Stomach (tissue), 9 donors: ENCODE measurements around the gene DCAF11. TPM values are rescaled to one million over a fixed set of nuclear protein-coding genes. Genes with fewer than 3 reads are reported as not detected.
A peak's percentile ranks its signal among the peaks of the same experiment; 100 is the strongest.

Experiments used
- DNase-seq, 2 donors: peaks; one replicate each; pipeline versions ENCODE4 v3.0.0 to v3.0.0-alpha.2; 2013 to 2019
- H3K27ac ChIP-seq, 5 donors: fragments of 200-600 bp in 4 of 5; sonication (generic) in 4 of 5; one replicate each; pipeline ENCODE4 v1.5.1; 2013 to 2019; ENCODE audit warnings: mild to moderate bottlenecking in 1 of 5, moderate library complexity in 1 of 5
- H3K27me3 ChIP-seq, 3 donors: fragments of 200-600 bp; sonication (generic); one replicate each; pipeline ENCODE4 v1.5.1; 2017 to 2019; ENCODE audit warnings: mixed run types in 1 of 3
- H3K36me3 ChIP-seq, 4 donors: fragments of 200-600 bp; sonication (generic); 1 replicate in 3 of 4; 2 replicates in 1 of 4; pipeline ENCODE4 v1.5.1; 2016 to 2019
- H3K4me1 ChIP-seq, 4 donors: fragments of 200-600 bp; sonication (generic); one replicate each; pipeline ENCODE4 v1.5.1; 2016 to 2019
- H3K4me3 ChIP-seq, 4 donors: fragments of 200-600 bp; sonication (generic) in 3 of 4; one replicate each; pipeline ENCODE4 v1.5.1; 2016 to 2019; ENCODE audit warnings: mild to moderate bottlenecking in 1 of 4
- H3K9me3 ChIP-seq, 4 donors: fragments of 200-600 bp; sonication (generic); one replicate each; pipeline ENCODE4 v1.5.1; 2016 to 2019
- CTCF ChIP-seq, 7 experiments: fragments of 450-650 bp in 4 of 7; fragments of 200-600 bp in 3 of 7; sonication (generic) in 3 of 7; IDR thresholded peaks; one replicate each; pipeline ENCODE4 v1.5.1; 2016 to 2019; ENCODE audit warnings: antibody characterized with exemption in 7 of 7, control low read depth in 2 of 7, mild to moderate bottlenecking in 1 of 7
- EP300 ChIP-seq: sonication (generic); formaldehyde crosslinking; IDR thresholded peaks from one replicate; pipeline ENCODE4 v1.6.1; 2017; ENCODE audit warnings: antibody characterized with exemption
- POLR2A ChIP-seq, 4 donors: fragments of 450-650 bp; IDR thresholded peaks; one replicate each; pipeline ENCODE4 v1.6.1; 2016; ENCODE audit warnings: antibody characterized with exemption in 4 of 4, control low read depth in 2 of 4, mild to moderate bottlenecking in 1 of 4, moderate library complexity in 1 of 4
- POLR2AphosphoS5 ChIP-seq, 3 donors: sonication (generic); formaldehyde crosslinking; IDR thresholded peaks; one replicate each; pipeline ENCODE4 v1.6.1; 2016; ENCODE audit warnings: antibody characterized with exemption in 3 of 3
- WGBS, 5 donors: extraction: QIAGEN DNeasy Blood & Tissue Kit in 3 of 5; methylation state at CpG; one replicate each; pipeline versions ENCODE4 v1.1.5 to v1.1.7; 2013 to 2018; 5-methylcytosine and 5-hydroxymethylcytosine counted together
- intact Hi-C: fragments of 100-400 bp; cut with DNase I; formaldehyde crosslinking; loops from one replicate; pipeline ENCODE4 v1.15.1; 2023; ENCODE audit warnings: low total_unique reads
- polyA plus RNA-seq, 3 donors: library from polyadenylated mRNA; stranded (reverse); fragments of 200-250 nt; gene quantifications; one replicate each; pipeline ENCODE4 v1.2.3, GENCODE V29; 2013
- total RNA-seq, 5 donors: library from RNA; depleted of rRNA; stranded (reverse); fragments of >200 nt; gene quantifications; one replicate each; pipeline versions ENCODE4 v1.1.0 to v1.2.3, GENCODE V29; 2014 to 2016
- donor health status: healthy with polysubstance abuse.
- donor health status: Bipolar disorder and iron deficiency.
- donor health status: healthy.

The DCAF11 gene
- total and polyA plus RNA-seq, 8 donors: 27.7 to 396 (median 65.4) TPM

GRCh38 chr14:24072436-24072835, 42.1 kb upstream of the DCAF11 start:
- no peaks in the 10 kb centered on the region for H3K9me3 ChIP-seq
- WGBS, 5 donors: 27 to 52% (median 43%) methylated on average over 5 to 7 of the region's 7 CpGs
- H3K27ac ChIP-seq: no peak overlapping the region
- H3K4me3 ChIP-seq: no peak overlapping the region
- TF ChIP-seq CTCF (IDR thresholded peaks at IDR 0.05): no peak
- no peak for TF ChIP-seq POLR2A (IDR thresholded peaks at IDR 0.05)
- no peak for TF ChIP-seq EP300
- TF ChIP-seq POLR2AphosphoS5 (IDR thresholded peaks at IDR 0.05): no peak
- H3K27me3 ChIP-seq: peaks cover 0 to 18% (median 0%) of the 10 kb centered on the region in 3 donors
- peaks cover 8 to 41% (median 39%) of the 10 kb centered on the region in 4 donors for H3K4me1 ChIP-seq
- peak in 1 of 2 donors; percentile 36 for DNase-seq
- intact Hi-C loops: no loop called here
- no peaks in the 10 kb centered on the region for H3K36me3 ChIP-seq

- Histone ChIP-seq H3K36me3 (no peaks in the 10 kb centered on the region), H3K4me3 (no peak overlapping the region), H3K4me1 (peaks cover 8 to 41% (median 39%) of the 10 kb centered on the region in 4 donors), H3K27me3 (peaks cover 0 to 18% (median 0%) of the 10 kb centered on the region in 3 donors), H3K27ac (no peak overlapping the region), H3K9me3 (no peaks in the 10 kb centered on the region)
- intact Hi-C loops: no loop called here
- no peak for DNase-seq
- TF ChIP-seq POLR2AphosphoS5 (IDR thresholded peaks at IDR 0.05) (no peak), POLR2A (IDR thresholded peaks at IDR 0.05) (no peak), EP300 (no peak), CTCF (IDR thresholded peaks at IDR 0.05) (no peak)
- 81 to 87% (median 86%) methylated on average over 21 to 26 of the region's 26 CpGs for WGBS, 5 donors
Observed at GRCh38 chr14:24072881-24073877, 41.4 kb upstream of the DCAF11 start.

- 37 to 66% (median 40%) methylated on average over 11 of the region's 11 CpGs for WGBS, 5 donors
- TF ChIP-seq EP300: no peak
- TF ChIP-seq POLR2AphosphoS5 (IDR thresholded peaks at IDR 0.05): peak in 2 of 3 donors; percentile 13 to 65
- Histone ChIP-seq H3K27me3 (peaks cover 0 to 18% (median 0%) of the 10 kb centered on the region in 3 donors), H3K4me1 (peaks cover 8 to 41% (median 39%) of the 10 kb centered on the region in 4 donors), H3K27ac (peak overlapping the region; percentile 32 to 66 (median 50)), H3K36me3 (no peaks in the 10 kb centered on the region), H3K9me3 (no peaks in the 10 kb centered on the region), H3K4me3 (no peak overlapping the region)
- intact Hi-C loops: no loop called here
- DNase-seq: peak; percentile 54 to 76
Observed at GRCh38 chr14:24074625-24075484, 39.7 kb upstream of the DCAF11 start.

GRCh38 chr14:24075485-24076301, 38.9 kb upstream of the DCAF11 start:
- 52 to 68% (median 61%) methylated on average over 10 to 11 of the region's 11 CpGs for WGBS, 5 donors
- H3K4me3 ChIP-seq: no peak overlapping the region
- no peaks in the 10 kb centered on the region for H3K9me3 ChIP-seq
- no peaks in the 10 kb centered on the region for H3K36me3 ChIP-seq
- peaks cover 0 to 18% (median 0%) of the 10 kb centered on the region in 3 donors for H3K27me3 ChIP-seq
- DNase-seq: peak; percentile 54 to 73
- no peak for TF ChIP-seq POLR2A (IDR thresholded peaks at IDR 0.05)
- no peak for TF ChIP-seq POLR2AphosphoS5 (IDR thresholded peaks at IDR 0.05)
- TF ChIP-seq EP300: no peak
- TF ChIP-seq CTCF (IDR thresholded peaks at IDR 0.05): no peak
- peaks cover 11 to 45% (median 44%) of the 10 kb centered on the region in 4 donors for H3K4me1 ChIP-seq
- intact Hi-C loops: no loop called here
- peak overlapping the region; percentile 32 to 66 (median 50) for H3K27ac ChIP-seq
